GM21786 (cell line): ENCODE data around the gene KLHDC4.

Experiments used
- ATAC-seq: cut with Tn5 transposase; IDR thresholded peaks from one replicate; pipeline ENCODE4 v1.9.1; 2021; ENCODE audit not compliant: unreplicated experiment

The KLHDC4 gene

DNA sequence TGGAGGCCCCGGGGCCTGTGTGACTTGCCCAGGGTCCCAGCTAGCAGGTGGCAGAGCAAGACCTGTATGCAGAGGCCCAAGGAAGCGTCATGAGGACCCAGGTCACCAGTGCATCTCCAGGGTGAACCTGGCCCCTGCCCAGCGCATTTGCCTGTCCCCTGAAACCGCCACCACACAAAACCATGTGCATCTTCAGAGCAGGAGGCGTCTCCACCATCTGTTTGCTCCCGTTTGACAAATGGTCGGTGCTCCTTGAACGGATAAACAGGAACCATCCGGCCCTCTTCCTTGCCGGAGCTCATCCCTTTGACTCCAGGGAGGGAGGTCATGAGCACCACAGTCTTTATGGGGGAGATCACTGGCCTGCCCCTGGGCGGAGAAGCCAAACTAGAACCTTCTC, 101.0 kb downstream of the KLHDC4 start:
- ATAC-seq, result no peak

DNA sequence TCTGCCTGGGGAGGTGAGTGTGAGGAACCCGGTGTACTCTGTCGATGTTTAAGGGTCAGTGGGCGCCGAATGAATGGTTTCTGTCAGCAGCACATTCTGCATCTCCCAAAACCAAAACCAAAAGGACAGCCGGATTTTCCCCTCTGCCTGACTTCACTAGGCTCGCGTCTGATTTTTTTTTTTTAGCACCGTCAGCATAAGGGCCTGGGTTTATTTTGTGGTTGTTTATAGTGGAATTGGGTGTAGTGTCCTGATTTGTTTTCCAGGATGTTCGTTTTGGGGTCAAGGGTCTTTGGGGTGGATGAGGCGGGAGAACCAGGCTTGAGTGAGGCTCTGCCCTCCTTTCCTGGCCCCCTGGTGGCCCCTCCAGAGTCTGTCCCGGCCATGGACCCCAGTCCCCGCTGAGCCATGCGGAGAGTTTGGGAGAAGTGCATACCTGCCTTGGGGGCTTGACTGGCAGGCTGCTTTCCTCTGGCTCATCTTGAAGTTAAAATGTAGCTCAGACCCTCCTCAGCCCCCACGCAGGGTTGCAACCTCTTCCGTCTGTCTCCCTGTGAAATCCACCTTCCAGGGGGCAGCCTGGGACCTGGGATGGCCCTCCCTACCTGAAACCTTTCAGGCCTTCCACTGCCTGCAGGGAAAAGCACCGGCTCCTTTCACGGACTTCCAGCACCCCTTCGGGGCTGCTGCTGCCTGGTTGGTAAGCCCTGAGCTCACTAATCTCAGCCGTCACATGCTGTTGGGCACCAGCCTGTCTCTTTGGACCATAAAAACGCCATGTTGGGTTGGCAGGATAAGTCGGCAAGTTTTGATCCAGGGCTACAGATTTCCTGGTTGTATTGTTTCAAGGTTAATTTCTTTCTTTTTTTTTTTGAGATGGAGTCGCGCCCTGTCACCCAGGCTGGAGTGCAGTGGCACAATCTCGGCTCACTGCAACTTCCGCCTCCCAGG, 103.3 kb downstream of the KLHDC4 start:
- ATAC-seq, result no peak

DNA sequence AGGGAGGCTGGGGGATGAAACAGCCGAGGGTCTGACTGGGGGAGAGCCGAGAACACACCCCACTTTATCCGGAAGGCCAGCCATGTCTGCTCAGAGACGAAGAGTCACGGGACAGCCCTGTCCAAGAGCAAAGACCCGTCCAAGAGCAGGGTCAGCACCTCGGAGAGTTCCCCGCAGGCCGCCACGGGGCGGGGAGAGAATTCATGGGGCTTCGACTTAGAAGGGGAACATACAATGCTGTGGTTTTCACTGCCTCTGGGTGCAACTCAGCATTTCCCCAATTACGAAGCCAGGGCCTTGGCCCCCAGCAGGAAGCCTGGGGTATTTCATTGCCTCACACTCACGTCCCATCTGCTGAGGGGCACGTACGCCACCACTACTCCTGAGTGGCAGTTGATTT, 104.2 kb downstream of the KLHDC4 start:
- ATAC-seq, result no peak

DNA sequence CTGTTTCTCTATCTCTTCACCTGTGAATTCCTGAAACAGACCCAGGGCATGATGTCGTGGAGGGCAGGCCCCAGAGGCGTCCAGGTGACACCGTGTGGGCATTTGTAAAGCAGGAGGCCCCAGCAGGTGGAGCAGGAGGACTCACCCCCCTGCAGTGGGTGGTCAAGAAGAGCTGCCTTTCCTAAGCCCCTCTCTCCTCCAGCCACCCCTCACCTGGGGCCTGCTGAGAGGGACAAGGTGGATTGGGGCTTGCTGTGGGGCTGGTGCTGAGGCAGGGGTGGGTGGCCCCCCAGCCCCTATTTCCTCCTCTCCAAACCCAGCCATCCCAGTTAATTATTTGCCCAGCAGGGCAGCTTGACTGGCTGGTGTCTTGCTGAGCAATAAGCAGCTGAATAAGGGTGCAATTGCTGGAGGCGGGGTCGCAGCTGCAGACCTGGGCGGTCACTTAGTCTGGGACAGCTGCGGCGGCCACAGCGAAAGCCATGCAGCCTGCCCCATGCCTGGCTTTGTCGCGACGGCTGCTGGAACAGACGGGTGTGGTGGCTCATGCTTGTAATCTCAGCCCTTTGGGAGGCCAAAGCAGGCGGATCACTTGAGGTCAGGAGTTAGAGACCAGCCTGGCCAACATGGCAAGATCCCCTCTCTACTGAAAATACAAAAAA, 107.1 kb downstream of the KLHDC4 start:
- no peak for ATAC-seq
